Activated CD8-positive, alpha-beta T cell treated with anti-CD3 and anti-CD28 coated beads for 36 hours (primary cell): ENCODE measurements around the gene EPN1. TPM values are rescaled to one million over a fixed set of nuclear protein-coding genes. Genes with fewer than 3 reads are reported as not detected.

Source experiments
- ATAC-seq: fragments of 200-7000 bp; cut with Tn5 transposase; one replicate; pipeline ENCODE4 v1.10.0; 2021; ENCODE audit warnings: mild to moderate bottlenecking, moderate library complexity
- CTCF ChIA-PET: fragments of 350-600 bp; sonication (Branson Sonifier 250); formaldehyde crosslinking; loops from one replicate; lab custom pipeline; 2021; ENCODE audit warnings: antibody characterized with exemption; lab: Charles Lee
- POLR2A ChIA-PET: fragments of 350-600 bp; sonication (Branson Sonifier 250); formaldehyde crosslinking; loops from one replicate; lab custom pipeline; 2021; ENCODE audit warnings: antibody characterized with exemption; lab: Charles Lee
- DNase-seq: peaks from one replicate; pipeline ENCODE4 v3.0.0-alpha.2; 2020
- H3K27ac Mint-ChIP-seq: one replicate; pipeline ENCODE4 v1.8.0; 2021; ENCODE audit warnings: mild to moderate bottlenecking, mixed read lengths
- H3K27me3 Mint-ChIP-seq: one replicate; pipeline ENCODE4 v1.8.0; 2021; ENCODE audit warnings: mixed read lengths
- H3K36me3 Mint-ChIP-seq: one replicate; pipeline ENCODE4 v1.8.0; 2021; ENCODE audit warnings: low read depth, mixed read lengths
- H3K4me1 Mint-ChIP-seq: one replicate; pipeline ENCODE4 v1.8.0; 2021; ENCODE audit warnings: low read depth, mixed read lengths
- H3K4me3 Mint-ChIP-seq: one replicate; pipeline ENCODE4 v1.8.0; 2021; ENCODE audit warnings: mild to moderate bottlenecking, moderate library complexity, mixed read lengths
- H3K9me3 Mint-ChIP-seq: one replicate; pipeline ENCODE4 v1.8.0; 2021; ENCODE audit warnings: mixed read lengths
- CTCF ChIP-seq: fragments of 200-600 bp; IDR thresholded peaks from one replicate; pipeline ENCODE4 v1.8.0; 2022; ENCODE audit warnings: antibody characterized with exemption, mild to moderate bottlenecking
- intact Hi-C: fragments of 100-400 bp; cut with micrococcal nuclease; formaldehyde crosslinking; loops from one replicate; pipeline ENCODE4 v1.10.0; 2022
- total RNA-seq, 2 experiments: library from RNA; stranded (reverse); gene quantifications; one replicate each; pipeline ENCODE4 v1.2.3, GENCODE V29; 2021

Gene EPN1
- total RNA-seq, 2 experiments from 2014 or later, result 36.2 to 37.7 TPM

GRCh38 chr19:55690769-55691545 is 15.9 kb downstream of the EPN1 start:
- DNase-seq (no peak), ATAC-seq (no peak)
- H3K27me3 Mint-ChIP-seq, result no peaks in the 10 kb centered on the region
- H3K4me1 Mint-ChIP-seq, result peaks cover 5% of the 10 kb centered on the region
- intact Hi-C loops, result no loop called here
- H3K36me3 Mint-ChIP-seq, result peaks cover 8% of the 10 kb centered on the region
- H3K4me3 Mint-ChIP-seq, result no peak overlapping the region
- no peak for TF ChIP-seq CTCF
- no peak overlapping the region for H3K27ac Mint-ChIP-seq
- POLR2A ChIA-PET, result interaction anchor here (0.5 kb wide), 1 partner anchor 288 kb away, joined by 3 read pairs; no protein-coding TSS in a partner anchor
- H3K9me3 Mint-ChIP-seq, result no peaks in the 10 kb centered on the region
- CTCF ChIA-PET, result no interaction called here

- no peak for TF ChIP-seq CTCF
- ATAC-seq (no peak), DNase-seq (no peak)
- POLR2A ChIA-PET, result interaction anchor here (0.5 kb wide), 1 partner anchor 289 kb away, joined by 3 read pairs; no protein-coding TSS in a partner anchor
- Mint-ChIP-seq H3K4me1 (peaks cover 3% of the 10 kb centered on the region), H3K27me3 (no peaks in the 10 kb centered on the region), H3K4me3 (no peak overlapping the region), H3K27ac (no peak overlapping the region), H3K36me3 (peaks cover 6% of the 10 kb centered on the region), H3K9me3 (no peaks in the 10 kb centered on the region)
- CTCF ChIA-PET, result no interaction called here
- intact Hi-C loops, result no loop called here
Measured at GRCh38 chr19:55691561-55692481, 16.8 kb downstream of the EPN1 start.

DNA sequence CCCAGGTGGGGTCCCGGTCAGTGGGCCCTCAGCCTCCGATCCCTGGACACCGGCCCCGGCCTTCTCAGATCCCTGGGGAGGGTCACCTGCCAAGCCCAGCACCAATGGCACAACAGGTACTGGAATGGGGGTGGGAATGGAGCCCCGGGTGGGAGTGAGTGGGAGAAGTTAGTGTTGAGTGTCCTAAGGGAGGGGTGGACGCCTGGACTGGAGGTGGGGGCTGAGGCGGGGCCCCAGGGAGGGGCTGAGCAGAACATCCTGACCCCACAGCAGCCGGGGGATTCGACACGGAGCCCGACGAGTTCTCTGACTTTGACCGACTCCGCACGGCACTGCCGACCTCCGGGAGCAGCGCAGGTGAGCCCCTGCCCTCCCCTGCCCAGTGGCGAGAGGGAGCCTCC is 17.7 kb downstream of the EPN1 start:
- POLR2A ChIA-PET, result no interaction called here
- CTCF ChIA-PET, result no interaction called here
- Mint-ChIP-seq H3K9me3 (no peaks in the 10 kb centered on the region), H3K36me3 (peaks cover 6% of the 10 kb centered on the region), H3K4me1 (no peaks in the 10 kb centered on the region), H3K27ac (no peak overlapping the region), H3K4me3 (no peak overlapping the region), H3K27me3 (no peaks in the 10 kb centered on the region)
- ATAC-seq (no peak), DNase-seq (no peak)
- intact Hi-C loops, result no loop called here
- no peak for TF ChIP-seq CTCF

DNA sequence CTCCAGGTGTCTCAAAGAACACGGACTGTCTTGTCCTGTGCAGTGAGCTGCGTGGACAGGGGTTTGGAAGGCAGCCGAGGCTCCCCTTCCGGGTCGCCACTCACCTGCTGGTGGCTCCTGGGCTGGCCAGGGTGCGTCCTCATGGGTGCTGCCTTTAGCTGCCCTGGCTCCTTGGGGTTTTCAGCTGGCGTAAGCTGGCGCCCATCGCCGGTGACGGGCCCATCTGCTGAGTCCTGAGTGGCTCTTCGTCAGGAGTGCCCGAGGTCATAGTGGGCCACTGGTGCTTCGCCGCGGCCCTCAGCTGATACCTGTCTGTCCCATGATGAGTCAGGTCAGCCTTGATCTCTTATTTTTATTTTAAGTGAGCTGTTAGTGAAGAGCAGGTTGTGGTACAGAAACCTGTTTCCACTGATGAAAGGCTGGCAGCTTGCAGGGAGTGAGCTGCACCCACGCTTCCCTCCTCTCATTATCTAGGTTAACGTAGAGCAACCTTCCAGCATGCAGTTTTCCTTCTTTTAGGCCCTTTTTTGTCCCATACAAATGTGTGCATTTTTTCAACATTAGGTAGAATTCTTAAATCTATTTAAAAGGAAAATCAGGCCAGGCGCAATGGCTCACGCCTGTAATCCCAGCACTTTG is 18.4 kb downstream of the EPN1 start:
- ChIA-PET CTCF (no interaction called here), POLR2A (no interaction called here)
- Mint-ChIP-seq H3K27me3 (no peaks in the 10 kb centered on the region), H3K4me1 (no peaks in the 10 kb centered on the region), H3K9me3 (no peaks in the 10 kb centered on the region), H3K4me3 (no peak overlapping the region), H3K36me3 (peaks cover 7% of the 10 kb centered on the region), H3K27ac (no peak overlapping the region)
- DNase-seq (no peak), ATAC-seq (no peak)
- intact Hi-C loops, result no loop called here
- TF ChIP-seq CTCF, result no peak
